NCI-H345 treated with DMSO at 0.1 percent for 48 hours (cell line): ENCODE measurements around the gene AQP1.

ENCODE experiments used
- DNase-seq: peaks from one replicate; lab custom pipeline; 2025; ENCODE audit not compliant: unreplicated experiment; lab: John Stamatoyannopoulos, UW

The AQP1 gene

GRCh38 chr7:30881448-30881847, 30.2 kb upstream of the AQP1 start:
- no peak for DNase-seq

DNA sequence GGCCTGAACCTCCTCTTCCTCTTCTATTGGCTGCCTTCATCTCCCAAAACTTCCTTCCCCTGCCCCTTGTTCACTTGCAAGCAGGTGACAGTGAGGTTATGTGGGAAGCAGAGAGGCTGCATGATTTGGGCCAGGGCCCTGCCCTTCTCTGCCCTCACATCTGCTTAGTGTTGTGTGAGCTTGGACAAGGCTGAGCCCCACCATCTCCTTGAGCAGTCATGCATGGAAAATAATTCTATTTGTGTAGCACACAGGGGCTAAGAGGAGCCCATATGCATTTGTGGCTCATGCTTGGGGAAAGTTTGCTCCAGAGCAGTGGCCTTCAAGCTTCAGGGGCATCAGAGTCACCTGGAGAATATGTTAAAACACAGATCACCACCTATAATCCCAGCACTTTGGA, 26.8 kb upstream of the AQP1 start:
- DNase-seq: no peak

DNA sequence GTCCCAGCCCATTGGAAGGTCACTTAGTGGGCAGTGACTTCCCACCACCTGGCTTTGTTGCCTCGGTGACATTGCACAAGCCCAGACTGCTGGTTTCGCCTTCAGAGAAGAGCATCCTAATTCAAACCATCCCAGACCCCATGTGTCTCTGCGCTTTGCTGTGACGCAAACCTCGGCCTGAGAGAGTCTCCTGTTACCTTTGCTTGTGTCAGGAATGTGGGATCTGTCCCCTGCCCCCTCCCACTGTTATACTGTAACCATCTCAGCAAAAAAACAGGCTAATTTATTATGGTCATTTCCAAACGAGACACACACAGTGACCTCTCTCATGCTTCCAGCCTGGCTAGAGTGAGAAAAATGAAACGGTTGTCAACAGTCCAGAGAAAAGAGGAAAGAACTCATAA, 25.0 kb upstream of the AQP1 start:
- no peak for DNase-seq

DNA sequence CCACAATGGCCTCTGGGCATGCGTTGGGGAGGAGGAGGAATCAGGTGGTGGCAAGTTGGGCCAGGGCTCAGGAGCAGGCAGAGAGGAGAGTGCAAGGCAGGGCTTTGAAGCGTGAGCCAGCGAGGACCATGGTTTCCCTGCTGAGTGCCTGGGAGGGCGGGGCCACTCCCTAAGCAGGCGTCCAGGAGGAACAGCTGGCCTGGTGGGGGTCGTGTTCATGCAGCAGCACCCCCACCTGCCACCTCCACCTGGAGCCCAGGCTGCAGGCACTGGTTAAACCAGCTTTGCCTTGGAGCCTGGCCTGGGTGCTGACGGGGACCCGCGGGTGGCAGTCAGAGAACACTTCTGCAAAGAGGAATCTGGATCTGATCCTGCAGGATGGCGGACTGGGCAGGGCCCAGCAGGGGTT, 24.2 kb upstream of the AQP1 start:
- peak; percentile 89 for DNase-seq

GRCh38 chr7:30888747-30889146, 22.9 kb upstream of the AQP1 start:
- no peak for DNase-seq

DNA sequence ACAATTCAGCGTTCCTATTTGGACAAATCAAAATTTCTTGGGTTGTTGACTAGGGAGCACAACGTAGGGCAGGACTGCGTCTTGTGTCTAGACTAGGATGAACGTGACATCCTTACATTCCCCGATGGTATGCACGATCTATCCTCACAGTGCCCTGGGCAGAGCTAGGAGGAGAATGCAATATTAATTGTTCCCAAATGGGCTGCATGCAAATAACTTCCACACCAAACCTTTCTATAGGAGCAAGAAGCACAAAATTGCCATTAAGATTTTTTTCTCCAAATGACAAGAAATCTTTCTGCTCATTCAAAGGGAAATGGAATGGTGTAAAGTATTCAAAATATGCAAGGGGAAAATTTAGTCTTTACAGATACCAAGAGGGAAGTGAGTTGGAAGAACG, 21.4 kb upstream of the AQP1 start:
- DNase-seq: no peak

DNA sequence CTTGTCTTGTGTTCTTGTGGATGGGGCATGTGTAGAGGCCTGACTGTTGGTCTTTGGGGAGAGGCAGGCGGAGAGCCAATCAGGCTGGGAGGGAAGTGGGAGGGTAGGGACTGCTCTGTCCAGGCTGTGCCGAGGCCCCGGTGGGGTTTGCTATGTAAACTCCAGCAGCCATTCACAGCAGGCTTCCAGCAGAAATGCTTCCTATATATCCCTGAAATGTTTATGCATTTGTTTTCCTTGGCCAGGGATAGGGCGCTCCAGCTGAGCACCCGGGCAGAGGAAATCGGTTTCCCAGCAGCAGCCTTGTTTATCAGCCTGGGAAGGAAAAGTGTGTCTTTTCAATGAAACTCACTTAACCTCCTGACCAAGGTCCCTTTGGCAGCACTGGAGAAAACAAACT, 18.3 kb upstream of the AQP1 start:
- peak; percentile 70 for DNase-seq

DNA sequence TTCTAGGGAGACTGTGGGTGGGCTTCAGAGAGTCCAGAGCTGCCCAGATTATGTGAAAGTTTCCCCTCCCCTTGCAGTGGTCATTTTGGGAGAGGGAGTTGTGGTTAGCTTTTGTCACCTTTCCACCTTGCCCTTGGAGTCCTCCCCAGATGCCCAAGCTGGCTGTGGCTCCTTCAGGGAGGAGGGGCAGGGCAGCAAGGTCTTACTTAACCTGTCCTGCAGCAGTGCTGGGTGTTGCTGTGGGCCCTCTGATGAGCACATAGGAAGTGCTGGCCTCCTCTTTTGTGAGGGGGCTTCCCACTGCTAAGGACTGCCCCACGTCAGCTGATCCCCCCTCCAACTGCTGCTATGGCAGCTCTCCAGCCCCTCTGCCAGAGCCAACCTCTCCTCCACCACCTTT, 17.6 kb upstream of the AQP1 start:
- DNase-seq: no peak

DNA sequence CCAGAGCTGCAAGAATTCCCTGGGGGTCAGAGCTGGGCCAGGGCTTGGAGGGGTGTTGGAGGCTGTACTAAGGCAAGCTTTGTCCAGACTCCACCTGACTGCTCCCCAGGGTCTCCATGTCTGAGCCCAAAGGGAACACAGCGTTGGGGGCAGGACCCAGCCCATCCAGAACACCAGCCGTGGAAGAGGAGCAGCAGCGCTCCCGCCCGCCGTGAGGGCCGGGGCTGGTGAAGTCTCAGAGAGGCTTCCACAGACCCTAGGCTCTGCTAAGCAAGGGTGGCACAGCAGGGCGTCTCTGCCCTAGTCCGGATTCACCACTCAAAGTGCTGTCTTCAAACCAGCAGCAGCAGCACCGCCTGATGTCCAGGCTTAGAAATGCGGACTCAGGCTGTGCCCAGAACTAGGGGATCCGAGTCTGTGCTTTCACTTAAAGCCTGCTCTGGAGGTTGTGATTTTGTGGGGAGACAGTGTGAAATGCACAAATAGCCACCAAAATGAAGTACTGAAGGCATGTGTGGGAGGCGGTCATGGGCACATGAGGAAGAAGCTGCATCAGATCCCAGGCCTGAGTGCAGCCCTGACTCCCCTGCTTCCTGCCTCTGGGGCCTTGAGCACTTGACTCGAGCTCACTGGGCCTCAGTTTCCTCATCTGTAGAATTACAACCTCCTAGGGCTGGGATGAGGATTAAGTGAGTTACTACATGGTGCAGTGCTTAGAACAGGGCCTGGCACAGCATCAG, 16.6 kb upstream of the AQP1 start:
- DNase-seq: no peak

DNA sequence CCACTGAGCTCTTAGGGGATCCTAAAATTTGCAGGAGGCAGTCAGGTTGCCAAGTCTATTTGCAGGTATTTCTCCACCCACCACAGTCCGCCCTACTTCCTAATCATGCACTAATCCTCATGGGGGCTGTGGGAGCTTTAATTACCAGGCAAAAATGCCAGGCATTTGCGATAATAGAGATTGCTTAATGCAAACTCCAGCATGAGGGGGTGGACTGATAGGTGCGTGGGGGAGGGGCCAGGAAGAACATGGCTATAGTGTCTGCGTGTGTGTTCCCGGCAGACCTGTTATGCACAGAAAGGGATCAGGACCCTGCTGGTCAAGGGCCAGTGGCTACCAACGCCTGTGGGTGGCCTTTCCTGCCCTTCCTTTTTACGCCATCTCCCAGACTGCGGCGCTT, 15.6 kb upstream of the AQP1 start:
- DNase-seq: no peak

GRCh38 chr7:30896783-30897637, 14.6 kb upstream of the AQP1 start:
- no peak for DNase-seq

DNA sequence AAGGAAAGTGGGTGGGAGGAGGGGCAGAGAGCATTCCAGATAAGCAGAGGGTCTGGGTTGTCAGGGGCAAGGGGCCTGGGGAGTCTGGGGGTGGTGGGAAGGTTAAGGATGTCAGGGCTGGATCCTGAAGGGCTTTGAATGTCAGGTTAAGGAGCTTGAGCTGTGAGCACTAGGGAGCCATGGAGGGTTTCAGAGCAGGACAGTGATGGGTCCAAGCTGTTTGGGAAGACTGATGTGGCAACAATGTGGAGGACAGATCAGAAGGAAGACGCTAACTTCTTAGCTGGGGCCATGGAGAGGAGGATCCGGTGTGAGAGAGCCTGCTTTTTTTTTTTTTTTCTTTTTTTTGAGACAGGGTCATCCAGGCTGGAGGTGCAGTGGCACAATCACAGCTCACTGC, 13.9 kb upstream of the AQP1 start:
- no peak for DNase-seq

- DNase-seq: no peak
These were observed 13.2 kb upstream of the AQP1 start for GRCh38 chr7:30898411-30898810.

DNA sequence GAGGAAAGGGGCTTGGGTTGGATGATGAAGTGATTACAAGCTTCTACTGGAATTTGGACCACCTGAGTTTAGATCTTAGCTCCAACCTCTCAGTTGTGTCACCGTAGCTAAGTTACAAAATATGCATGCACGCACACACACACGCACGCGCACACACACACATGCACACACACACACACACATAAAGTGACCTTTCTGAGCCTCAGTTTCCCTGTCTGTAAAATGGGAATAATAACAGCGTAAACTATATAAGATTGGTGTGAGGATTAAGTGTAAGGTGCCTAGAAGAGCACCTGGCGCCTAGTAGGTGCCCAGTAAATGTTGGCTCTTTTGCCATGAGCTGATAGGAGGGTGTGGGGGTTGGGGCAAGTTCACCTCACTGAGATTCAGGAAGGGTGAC, 12.6 kb upstream of the AQP1 start:
- DNase-seq: no peak

GRCh38 chr7:30899630-30900029, 12.0 kb upstream of the AQP1 start:
- DNase-seq: no peak

DNA sequence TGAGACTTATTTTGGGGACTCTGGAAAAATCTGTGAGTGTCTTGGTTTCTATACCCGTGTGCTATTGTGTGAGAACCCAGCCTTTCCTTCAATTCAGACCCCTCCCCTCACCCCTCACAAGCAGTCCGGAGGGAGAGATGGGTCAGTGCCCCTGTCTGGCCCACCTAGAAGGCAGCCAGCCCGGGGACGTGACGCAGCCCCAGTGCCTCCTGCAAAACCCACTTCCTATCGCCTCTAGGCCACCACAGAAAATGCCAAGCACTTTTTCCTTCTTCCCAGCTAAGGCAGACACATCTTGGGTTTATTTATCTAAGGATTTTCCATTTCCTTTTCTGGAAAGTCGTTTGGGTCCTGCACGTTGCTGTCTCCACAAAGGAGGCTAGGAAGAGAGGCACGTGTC, 11.6 kb upstream of the AQP1 start:
- no peak for DNase-seq

DNA sequence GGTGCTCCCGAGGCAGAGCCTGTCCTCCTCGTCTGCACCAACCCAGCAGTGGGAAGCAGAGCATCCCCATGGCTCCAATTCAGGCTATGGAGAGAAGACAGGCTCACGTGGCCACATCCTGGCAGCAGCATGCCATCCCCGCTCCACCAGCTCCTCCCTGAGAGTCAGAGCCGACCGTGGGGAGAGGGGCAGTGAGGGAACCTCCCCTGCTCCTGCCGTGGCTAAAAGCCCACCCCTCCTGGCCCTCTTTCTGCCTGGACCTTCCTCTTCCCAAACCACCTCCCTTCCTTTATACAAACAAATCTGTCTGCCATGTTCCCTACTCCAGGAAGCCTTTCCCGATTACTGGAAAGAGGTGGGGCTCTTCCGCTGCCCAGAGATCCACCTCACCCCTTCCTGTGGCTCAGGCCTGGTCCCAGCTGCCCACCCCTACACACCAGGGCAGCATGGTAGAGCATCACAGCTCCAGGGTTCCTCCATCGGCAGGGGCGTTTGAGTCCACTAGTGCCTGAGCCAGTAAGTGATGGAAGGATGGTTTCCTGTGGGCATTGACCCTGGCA, 10.8 kb upstream of the AQP1 start:
- DNase-seq: no peak

GRCh38 chr7:30901856-30902255, 9.8 kb upstream of the AQP1 start:
- no peak for DNase-seq

- no peak for DNase-seq
These were observed 9.2 kb upstream of the AQP1 start for GRCh38 chr7:30902466-30902865.

- DNase-seq: no peak
These were observed 8.5 kb upstream of the AQP1 start for GRCh38 chr7:30903146-30903545.

DNA sequence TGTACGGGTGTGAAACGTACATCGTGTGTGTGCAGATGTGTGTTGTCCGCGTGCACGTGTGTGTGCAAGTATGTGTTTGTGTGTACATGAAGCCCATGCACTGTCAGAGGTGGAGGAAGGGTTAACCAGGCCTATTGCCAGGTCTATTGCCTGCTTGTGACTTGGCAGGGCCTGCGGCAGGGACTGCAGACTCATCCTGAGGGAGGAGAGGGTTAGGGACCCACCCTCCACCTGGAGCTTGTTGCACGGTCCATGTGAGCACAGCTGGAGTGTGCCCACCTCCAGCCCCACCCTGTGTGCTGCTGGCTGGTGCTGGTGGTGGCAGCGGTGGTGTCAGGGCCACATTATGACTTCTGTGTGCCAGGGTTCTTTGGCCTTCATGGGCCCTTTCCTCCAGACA, 7.1 kb upstream of the AQP1 start:
- no peak for DNase-seq
